ENCODE data around the gene SCARB1. TPM values are rescaled to one million over a fixed set of nuclear protein-coding genes. Genes with fewer than 3 reads are reported as not detected.

Gene SCARB1
- total RNA-seq, 2 experiments from 2014 or later, result 5.3 to 6.2 TPM

DNA sequence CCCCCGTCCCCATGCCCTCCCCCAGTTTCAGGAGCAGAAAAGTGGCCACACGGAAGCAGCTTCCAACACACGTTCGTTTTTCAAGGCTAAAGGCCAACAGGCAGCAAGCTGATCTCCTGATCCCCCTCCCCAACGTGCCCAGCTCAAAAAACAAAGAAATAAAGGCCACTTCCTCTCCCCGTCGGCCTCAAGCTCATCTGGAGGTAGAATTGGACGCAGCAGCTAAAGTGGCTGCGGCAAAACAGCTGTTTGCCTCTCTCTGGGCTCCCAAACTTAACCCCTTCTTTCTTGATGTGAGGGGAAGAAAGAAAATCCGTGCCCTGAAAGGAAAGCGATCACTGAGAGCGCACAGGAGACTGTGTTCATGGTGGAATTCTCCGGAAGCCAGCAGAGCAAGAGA lies 66.3 kb downstream of the SCARB1 start:
- H3K27ac Mint-ChIP-seq, result no peak overlapping the region
- no peaks in the 10 kb centered on the region for H3K9me3 Mint-ChIP-seq
- peaks cover 18% of the 10 kb centered on the region for H3K4me1 Mint-ChIP-seq
- CTCF ChIA-PET, result interaction anchor here (0.8 to 1.1 kb wide), 2 partner anchors 9 to 46 kb away, joined by 3 to 4 read pairs; no protein-coding TSS in a partner anchor
- no peak overlapping the region for H3K4me3 Mint-ChIP-seq
- no peaks in the 10 kb centered on the region for H3K27me3 Mint-ChIP-seq
- DNase-seq, result no peak
- no peaks in the 10 kb centered on the region for H3K36me3 Mint-ChIP-seq (ENCODE audit: low read depth)
- POLR2A ChIA-PET, result no interaction called here

DNA sequence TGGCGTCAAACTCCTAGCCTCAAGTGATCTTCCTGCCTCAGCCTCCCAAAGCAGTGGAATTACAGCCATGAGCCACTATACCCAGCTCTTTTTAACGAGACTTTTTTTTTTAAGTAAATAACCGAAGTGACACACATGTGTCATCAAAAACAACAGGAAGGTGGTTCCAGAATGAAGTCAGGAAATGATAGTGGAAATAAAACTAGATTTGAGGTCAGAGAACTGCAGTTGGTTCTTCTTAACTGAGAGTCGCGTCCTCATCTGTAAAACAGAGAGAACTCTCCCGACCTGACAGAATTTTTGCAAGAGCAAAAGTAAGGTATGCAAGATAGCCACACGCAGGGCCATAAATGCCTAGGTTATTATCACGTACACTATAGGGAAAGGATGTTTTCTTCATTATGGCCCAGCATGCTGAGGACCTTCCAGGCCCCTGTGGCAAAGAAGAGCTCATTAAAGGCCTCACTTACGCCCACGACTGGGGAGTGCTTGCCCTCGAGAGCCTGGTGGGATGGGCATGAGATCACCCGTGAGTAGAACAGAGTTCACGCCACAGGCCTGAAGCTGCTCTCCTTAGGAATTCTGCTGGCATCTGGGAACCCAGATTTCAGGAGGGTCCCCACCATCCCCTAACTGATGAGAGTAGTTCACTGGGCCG lies 67.2 kb downstream of the SCARB1 start:
- ChIA-PET POLR2A (interaction anchor here (0.6 kb wide), 3 partner anchors 21 to 764 kb away, joined by 3 to 6 read pairs (median 3); no protein-coding TSS in a partner anchor), CTCF (interaction anchor here (0.7 to 1.2 kb wide), 3 partner anchors 10 to 43 kb away, joined by 3 to 4 read pairs (median 3); no protein-coding TSS in a partner anchor)
- Mint-ChIP-seq H3K27ac (peak overlapping the region; percentile 32), H3K4me1 (peaks cover 18% of the 10 kb centered on the region), H3K27me3 (no peaks in the 10 kb centered on the region), H3K4me3 (no peak overlapping the region), H3K36me3 (ENCODE audit: low read depth) (no peaks in the 10 kb centered on the region), H3K9me3 (no peaks in the 10 kb centered on the region)
- DNase-seq, result no peak

DNA sequence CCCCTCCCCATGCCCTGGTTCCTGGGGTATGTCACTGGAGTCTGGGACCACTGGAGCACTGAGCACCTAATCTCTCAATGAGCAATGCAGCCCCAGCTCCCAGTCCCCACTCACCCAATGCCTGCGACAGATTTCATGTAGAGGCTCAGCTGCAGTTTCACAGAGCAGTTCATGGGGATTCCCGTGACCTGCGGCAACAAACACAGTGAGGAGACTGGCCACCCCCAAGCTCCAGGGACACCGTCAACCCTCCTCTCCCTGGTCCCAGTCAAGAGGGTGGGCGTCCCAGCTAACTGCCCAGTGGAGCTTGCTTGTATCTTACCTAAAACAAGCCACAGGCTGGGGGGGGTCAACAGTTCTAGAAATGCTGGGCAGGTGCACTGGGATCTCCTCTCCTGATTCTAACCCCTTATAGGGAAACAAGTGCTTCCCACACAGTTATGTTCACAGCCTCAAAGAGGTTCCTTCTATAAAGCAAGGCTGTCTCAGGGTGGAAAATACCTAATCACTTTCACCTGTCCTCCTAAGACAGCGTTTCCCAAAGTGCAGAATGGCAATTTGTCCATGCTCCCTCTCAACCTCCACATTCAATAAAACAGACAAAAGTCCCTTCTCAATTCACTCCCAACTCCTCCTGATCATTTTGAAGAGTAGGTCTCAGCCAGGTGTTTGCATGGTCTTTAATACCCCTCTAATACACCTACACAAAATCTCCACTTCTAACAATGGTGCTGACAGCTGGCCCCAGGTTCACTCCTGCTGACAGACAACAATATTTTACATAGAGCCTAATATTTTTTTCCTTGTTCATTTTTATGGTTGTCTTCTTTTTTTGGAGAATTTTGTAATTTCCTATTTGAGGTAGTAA lies 68.3 kb downstream of the SCARB1 start:
- no peaks in the 10 kb centered on the region for H3K27me3 Mint-ChIP-seq
- no peak overlapping the region for H3K4me3 Mint-ChIP-seq
- H3K4me1 Mint-ChIP-seq, result peaks cover 18% of the 10 kb centered on the region
- no peak overlapping the region for H3K27ac Mint-ChIP-seq
- CTCF ChIA-PET, result interaction anchor here (1.1 to 1.2 kb wide), 2 partner anchors 10 to 23 kb away, joined by 3 to 4 read pairs; no protein-coding TSS in a partner anchor
- H3K36me3 Mint-ChIP-seq (ENCODE audit: low read depth), result no peaks in the 10 kb centered on the region
- POLR2A ChIA-PET, result interaction anchor here (0.6 kb wide), 2 partner anchors 22 to 763 kb away, joined by 3 read pairs; no protein-coding TSS in a partner anchor
- no peaks in the 10 kb centered on the region for H3K9me3 Mint-ChIP-seq
- no peak for DNase-seq

DNA sequence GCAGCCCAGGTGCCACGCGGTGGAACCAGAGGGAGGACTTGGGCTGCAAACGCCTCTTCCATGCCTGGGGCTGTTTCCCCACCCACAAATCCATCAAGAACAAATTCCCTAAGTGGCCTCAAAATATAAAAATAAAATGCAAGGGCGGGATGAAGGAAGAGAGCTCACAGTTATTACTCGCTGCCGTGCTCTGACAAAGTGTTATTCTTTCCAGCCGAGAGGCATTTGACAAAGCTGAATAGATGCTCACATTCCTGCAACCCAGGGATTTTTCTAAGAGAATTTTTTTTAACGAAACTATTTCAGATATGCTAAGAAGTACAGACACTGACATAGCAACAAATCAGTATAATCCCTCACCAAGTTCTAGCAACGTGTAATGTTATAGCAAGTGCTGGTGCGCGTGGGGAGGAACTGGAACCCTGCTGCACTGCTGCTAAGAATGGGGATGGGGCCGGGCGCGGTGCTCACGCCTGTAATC lies 70.7 kb downstream of the SCARB1 start:
- Mint-ChIP-seq H3K4me1 (peaks cover 18% of the 10 kb centered on the region), H3K9me3 (no peaks in the 10 kb centered on the region), H3K4me3 (no peak overlapping the region), H3K27me3 (no peaks in the 10 kb centered on the region), H3K27ac (no peak overlapping the region), H3K36me3 (ENCODE audit: low read depth) (no peaks in the 10 kb centered on the region)
- ChIA-PET CTCF (interaction anchor here (0.6 kb wide), 2 partner anchors 163 to 541 kb away, joined by 3 to 5 read pairs; no protein-coding TSS in a partner anchor), POLR2A (no interaction called here)
- DNase-seq, result no peak

DNA sequence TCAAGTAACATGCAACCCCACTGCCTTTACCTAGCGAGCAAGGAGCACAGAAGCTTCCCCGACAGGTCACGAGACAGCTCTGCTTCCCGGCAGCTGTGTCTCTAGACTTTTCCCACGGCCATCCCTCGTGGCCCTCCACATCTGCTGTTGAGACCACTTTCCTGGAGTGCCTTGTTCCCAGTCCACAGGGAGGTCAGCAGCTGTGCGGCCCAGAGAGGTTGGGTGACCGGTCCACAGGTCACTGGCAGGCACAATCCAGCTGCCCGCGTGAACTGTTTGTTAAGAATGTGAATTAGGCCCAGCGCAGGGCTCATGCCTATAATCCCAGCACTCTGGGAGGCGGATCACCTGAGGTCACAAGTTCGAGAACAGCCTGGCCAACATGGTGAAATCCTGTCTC lies 71.5 kb downstream of the SCARB1 start:
- no peak overlapping the region for H3K27ac Mint-ChIP-seq
- ChIA-PET CTCF (no interaction called here), POLR2A (no interaction called here)
- no peak overlapping the region for H3K4me3 Mint-ChIP-seq
- no peak for DNase-seq
- no peaks in the 10 kb centered on the region for H3K36me3 Mint-ChIP-seq (ENCODE audit: low read depth)
- no peaks in the 10 kb centered on the region for H3K9me3 Mint-ChIP-seq
- no peaks in the 10 kb centered on the region for H3K27me3 Mint-ChIP-seq
- peaks cover 16% of the 10 kb centered on the region for H3K4me1 Mint-ChIP-seq

DNA sequence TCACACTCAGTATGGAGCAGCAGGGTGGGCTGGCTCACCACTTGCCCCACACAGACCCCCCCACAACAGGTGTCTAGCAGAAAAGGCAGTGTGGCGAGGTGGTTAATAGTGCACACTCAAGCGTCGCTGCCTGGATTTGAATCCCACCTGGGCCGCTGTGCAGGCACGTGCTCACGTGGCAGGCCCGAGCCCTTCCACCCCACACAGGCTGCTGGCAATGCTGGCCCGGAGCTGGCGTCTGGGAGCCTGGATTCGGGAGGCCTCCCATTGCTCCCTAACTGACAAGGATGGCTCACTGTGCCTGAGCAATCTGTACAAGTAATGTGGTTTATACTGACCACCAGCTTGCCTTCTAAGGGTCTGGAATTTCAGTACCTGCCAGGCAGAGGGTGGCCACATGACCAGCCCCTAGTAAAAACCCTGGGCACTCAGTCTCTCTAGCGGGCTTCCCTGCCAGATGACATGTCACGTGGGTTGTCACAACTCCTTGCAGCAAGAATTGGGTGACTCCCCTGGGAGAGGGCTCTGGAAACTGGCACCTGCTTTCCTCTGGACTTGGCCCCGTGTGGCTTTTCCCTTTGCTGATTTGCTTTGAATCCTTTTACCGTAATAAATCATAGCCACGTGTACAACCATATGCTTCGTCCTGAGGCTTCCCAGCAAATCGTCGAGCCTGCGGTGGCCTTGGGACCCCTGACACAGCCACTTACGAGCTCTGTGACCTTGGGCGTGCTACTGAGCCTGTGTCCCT lies 72.8 kb downstream of the SCARB1 start:
- Mint-ChIP-seq H3K27ac (no peak overlapping the region), H3K4me1 (peaks cover 5% of the 10 kb centered on the region), H3K27me3 (no peaks in the 10 kb centered on the region), H3K4me3 (no peak overlapping the region), H3K36me3 (ENCODE audit: low read depth) (no peaks in the 10 kb centered on the region), H3K9me3 (no peaks in the 10 kb centered on the region)
- POLR2A ChIA-PET, result no interaction called here
- CTCF ChIA-PET, result no interaction called here
- DNase-seq, result no peak

DNA sequence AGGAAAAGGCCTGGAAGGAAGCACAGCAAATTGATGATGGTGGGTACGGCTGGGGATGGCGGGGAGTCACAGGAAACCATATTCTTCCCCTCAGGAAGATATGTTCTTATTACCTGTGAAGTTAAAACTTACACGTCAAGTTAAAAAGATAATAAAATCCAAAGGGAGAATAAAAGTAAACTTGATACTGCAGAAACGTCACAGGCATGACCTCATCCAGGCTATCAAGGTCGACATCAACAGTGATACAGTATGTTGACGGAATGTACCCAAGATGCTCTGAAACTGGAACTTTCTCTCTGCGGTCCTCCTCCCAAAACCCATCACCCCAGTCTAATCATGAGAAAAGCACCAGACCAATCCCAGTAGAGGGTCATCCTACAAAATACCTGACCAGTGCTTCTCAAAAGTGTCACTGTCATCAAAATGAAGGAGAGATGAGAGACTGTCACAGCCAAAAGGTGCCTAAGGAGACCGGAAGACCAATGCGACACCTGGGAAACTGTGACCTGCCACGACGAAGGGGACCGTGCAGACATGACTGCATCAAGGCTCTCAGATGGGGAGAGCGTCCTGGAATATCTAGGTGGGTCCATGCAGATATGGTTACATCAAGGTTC lies 74.6 kb downstream of the SCARB1 start:
- CTCF ChIA-PET, result no interaction called here
- H3K4me3 Mint-ChIP-seq, result no peak overlapping the region
- no peak overlapping the region for H3K27ac Mint-ChIP-seq
- H3K36me3 Mint-ChIP-seq (ENCODE audit: low read depth), result no peaks in the 10 kb centered on the region
- peaks cover under 1% of the 10 kb centered on the region for H3K4me1 Mint-ChIP-seq
- no peaks in the 10 kb centered on the region for H3K27me3 Mint-ChIP-seq
- no peaks in the 10 kb centered on the region for H3K9me3 Mint-ChIP-seq
- DNase-seq, result no peak
- POLR2A ChIA-PET, result no interaction called here

DNA sequence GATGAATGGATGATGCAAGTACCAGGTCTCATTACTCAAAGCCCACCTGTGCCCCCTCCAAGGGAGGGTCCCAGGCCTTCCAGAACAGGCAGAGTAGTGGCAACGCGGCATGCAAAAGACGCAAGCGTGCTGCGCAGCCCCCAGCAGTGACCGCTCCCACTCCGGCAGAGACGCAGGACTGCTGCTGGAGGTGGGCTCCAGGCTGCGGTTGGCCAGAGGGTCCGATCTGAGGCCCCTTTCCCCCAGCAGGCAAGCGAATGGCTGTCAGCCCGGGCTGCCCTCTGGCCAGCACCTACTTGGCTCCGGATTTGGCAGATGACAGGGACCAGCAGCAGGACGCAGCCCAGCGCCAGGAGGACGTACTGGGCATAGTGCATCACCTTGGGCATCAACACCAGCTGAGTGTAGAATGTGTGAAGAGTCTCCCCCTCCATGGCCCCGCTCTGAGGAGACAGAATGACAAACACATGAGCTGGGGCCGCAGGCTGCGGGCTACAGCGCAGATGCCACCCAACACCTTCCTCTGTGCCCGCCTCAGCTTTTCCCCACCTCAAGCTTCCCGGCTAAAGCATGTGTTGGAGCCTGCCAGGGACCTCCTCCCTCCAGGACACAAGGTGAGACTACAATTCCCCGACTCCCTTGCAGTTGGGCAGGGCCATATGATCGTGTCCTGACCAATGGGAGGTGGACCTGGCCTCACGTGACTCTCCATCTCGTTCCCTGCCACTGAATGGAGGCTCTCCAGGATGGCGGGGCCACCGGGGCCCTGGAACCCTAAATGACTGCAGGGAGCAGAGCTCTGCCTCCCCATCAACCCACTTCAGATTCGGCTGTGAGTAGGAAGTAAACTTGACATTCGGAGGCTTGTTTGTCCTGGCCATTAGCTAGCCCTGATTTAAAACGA lies 77.4 kb downstream of the SCARB1 start:
- ChIA-PET POLR2A (no interaction called here), CTCF (no interaction called here)
- no peak overlapping the region for H3K4me3 Mint-ChIP-seq
- H3K4me1 Mint-ChIP-seq, result no peaks in the 10 kb centered on the region
- no peaks in the 10 kb centered on the region for H3K36me3 Mint-ChIP-seq (ENCODE audit: low read depth)
- no peaks in the 10 kb centered on the region for H3K27me3 Mint-ChIP-seq
- H3K27ac Mint-ChIP-seq, result no peak overlapping the region
- no peaks in the 10 kb centered on the region for H3K9me3 Mint-ChIP-seq
- no peak for DNase-seq

DNA sequence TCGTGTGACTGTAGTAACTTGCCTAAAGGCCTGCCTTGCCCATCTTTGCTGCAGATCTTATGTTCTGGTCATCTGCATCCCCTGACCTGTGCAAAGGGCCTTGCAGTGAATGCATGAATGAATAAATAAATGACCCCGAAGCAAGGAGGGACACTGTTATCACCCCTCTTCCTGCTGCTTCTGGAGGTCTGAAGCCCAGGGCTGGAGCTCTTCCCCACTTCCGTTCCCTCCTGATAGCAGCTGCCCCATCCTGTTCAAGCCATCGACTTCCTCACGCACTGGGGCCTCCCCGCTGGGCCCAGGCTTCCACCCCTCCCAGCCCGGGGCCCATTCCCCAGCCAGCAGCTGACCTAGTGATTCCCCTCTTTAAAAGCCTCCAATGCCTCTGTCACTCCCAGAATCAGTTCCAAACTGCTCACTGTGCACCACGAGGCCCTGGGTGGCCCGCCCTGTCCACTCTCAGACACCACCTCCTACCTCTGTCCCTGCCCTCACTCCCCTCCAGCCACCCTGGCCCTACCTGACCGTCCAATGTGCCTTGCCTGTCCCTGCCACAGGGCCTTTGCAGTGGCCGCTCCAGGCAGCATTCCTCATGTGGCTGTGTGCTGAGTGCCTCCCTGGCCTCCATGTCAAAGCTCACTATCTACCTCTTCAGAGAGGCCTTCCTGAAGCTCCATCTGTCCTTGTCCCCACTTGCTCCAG lies 78.6 kb downstream of the SCARB1 start:
- ChIA-PET POLR2A (no interaction called here), CTCF (interaction anchor here (0.6 to 1.4 kb wide), 2 partner anchors 10 to 967 kb away, joined by 3 to 5 read pairs; no protein-coding TSS in a partner anchor)
- Mint-ChIP-seq H3K4me3 (no peak overlapping the region), H3K27me3 (no peaks in the 10 kb centered on the region), H3K4me1 (no peaks in the 10 kb centered on the region), H3K27ac (no peak overlapping the region), H3K9me3 (no peaks in the 10 kb centered on the region), H3K36me3 (ENCODE audit: low read depth) (no peaks in the 10 kb centered on the region)
- DNase-seq, result no peak

DNA sequence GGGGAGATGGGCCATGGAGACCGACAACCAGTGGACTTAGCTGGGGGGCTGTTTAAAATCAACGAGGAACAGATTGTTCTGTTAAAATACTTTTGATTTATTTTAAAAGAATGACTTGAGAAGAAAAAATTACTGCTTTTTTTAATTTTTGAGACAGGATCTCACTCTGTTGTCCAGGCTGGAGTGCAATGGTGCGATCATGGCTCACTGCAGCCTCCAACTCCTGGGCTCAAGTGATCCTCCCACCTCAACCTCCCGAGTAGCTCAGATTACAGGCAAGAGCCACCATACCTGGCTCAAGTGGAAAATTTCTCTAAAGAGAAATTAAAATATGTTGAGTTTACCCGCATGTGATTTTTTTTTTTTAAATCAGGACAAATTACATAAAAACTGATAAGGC lies 80.6 kb downstream of the SCARB1 start:
- no peak overlapping the region for H3K27ac Mint-ChIP-seq
- ChIA-PET CTCF (interaction anchor here (0.9 to 1.3 kb wide), 2 partner anchors 9 to 821 kb away, joined by 3 to 4 read pairs; no protein-coding TSS in a partner anchor), POLR2A (interaction anchor here (0.6 kb wide), 1 partner anchor 327 kb away, joined by 3 read pairs; no protein-coding TSS in a partner anchor)
- H3K4me1 Mint-ChIP-seq, result no peaks in the 10 kb centered on the region
- no peak for DNase-seq
- no peaks in the 10 kb centered on the region for H3K27me3 Mint-ChIP-seq
- no peak overlapping the region for H3K4me3 Mint-ChIP-seq
- H3K9me3 Mint-ChIP-seq, result no peaks in the 10 kb centered on the region
- H3K36me3 Mint-ChIP-seq (ENCODE audit: low read depth), result no peaks in the 10 kb centered on the region

DNA sequence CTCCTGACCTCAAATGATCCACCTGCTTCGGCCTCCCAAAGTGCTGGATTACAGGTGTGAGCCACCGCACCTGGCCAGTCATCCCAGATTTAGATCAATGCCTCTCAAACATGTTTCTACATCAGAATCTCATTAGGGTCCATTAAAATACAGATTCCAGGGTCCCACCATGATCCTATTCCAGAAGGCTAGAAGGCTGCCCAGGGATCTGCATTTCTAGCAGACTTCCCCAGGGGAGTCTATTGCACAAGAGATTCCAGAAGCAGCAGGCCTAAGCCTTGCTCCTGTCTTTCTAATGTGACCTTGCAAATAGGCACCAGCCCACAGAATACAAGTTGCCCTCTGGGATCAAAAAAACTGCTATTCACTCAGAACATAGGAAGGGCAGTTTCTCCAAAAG lies 81.5 kb downstream of the SCARB1 start:
- no peaks in the 10 kb centered on the region for H3K27me3 Mint-ChIP-seq
- H3K4me3 Mint-ChIP-seq, result no peak overlapping the region
- no peaks in the 10 kb centered on the region for H3K9me3 Mint-ChIP-seq
- no peak for DNase-seq
- POLR2A ChIA-PET, result no interaction called here
- no peaks in the 10 kb centered on the region for H3K36me3 Mint-ChIP-seq (ENCODE audit: low read depth)
- H3K4me1 Mint-ChIP-seq, result no peaks in the 10 kb centered on the region
- peak overlapping the region; percentile 41 for H3K27ac Mint-ChIP-seq
- CTCF ChIA-PET, result interaction anchor here (0.9 to 1.3 kb wide), 2 partner anchors 8 to 820 kb away, joined by 3 to 4 read pairs; no protein-coding TSS in a partner anchor

Measured in activated CD4-positive, alpha-beta T cell treated with anti-CD3 and anti-CD28 coated beads, Interleukin-2, amount 10 ng/mL, durations not matched to agents 7 days and 5 days (primary cell).